CD4-positive, alpha-beta T cell (primary cell): ENCODE measurements around the gene LDLRAP1. TPM values are rescaled to one million over a fixed set of nuclear protein-coding genes. Genes with fewer than 3 reads are reported as not detected.

Experiments
- ATAC-seq: fragments of 200-7000 bp; cut with Tn5 transposase; one replicate; pipeline ENCODE4 v1.10.0; 2022; ENCODE audit warnings: mild to moderate bottlenecking; ENCODE audit not compliant: poor library complexity
- CTCF ChIA-PET: fragments of 350-600 bp; sonication (Branson Sonifier 250); formaldehyde crosslinking; loops from one replicate; lab custom pipeline; 2021; ENCODE audit warnings: antibody characterized with exemption, inconsistent platforms; lab: Charles Lee
- POLR2A ChIA-PET: fragments of 350-600 bp; sonication (Branson Sonifier 250); formaldehyde crosslinking; loops from one replicate; lab custom pipeline; 2021; ENCODE audit warnings: antibody characterized with exemption, inconsistent platforms; lab: Charles Lee
- DNase-seq, 14 experiments: peaks; one replicate each; pipeline ENCODE4 v3.0.0-alpha.2; 2013 to 2020; ENCODE audit warnings: mixed read lengths in 2 of 14
- H3K27ac ChIP-seq, 2 donors: one replicate each; pipeline versions ENCODE4 v1.5.1 to v1.7.0; 2013; ENCODE audit warnings: low read length in 2 of 2, low read depth in 1 of 2, mild to moderate bottlenecking in 1 of 2
- H3K27me3 ChIP-seq, 2 experiments: 1 replicate in 1 of 2; 2 replicates in 1 of 2; pipeline versions ENCODE4 v1.6.1 to v1.7.0; 2013; ENCODE audit warnings: low read length in 2 of 2, control low read depth in 1 of 2, mild to moderate bottlenecking in 1 of 2, moderate library complexity in 1 of 2; ENCODE audit not compliant: insufficient read depth in 2 of 2, control insufficient read depth in 1 of 2
- H3K36me3 ChIP-seq: one replicate; pipeline ENCODE4 v1.6.1; 2013; ENCODE audit warnings: low read length, control low read depth; ENCODE audit not compliant: insufficient read depth
- H3K4me1 ChIP-seq: one replicate; pipeline ENCODE4 v1.6.1; 2013; ENCODE audit warnings: low read length, control low read depth; ENCODE audit not compliant: insufficient read depth
- H3K4me3 ChIP-seq: one replicate; pipeline ENCODE4 v1.5.1; 2013; ENCODE audit warnings: mild to moderate bottlenecking, low read length, moderate library complexity
- H3K9me3 ChIP-seq, 2 experiments: 1 replicate in 1 of 2; 2 replicates in 1 of 2; pipeline versions ENCODE4 v1.6.1 to v1.7.0; 2013; ENCODE audit warnings: low read length in 2 of 2, mild to moderate bottlenecking in 2 of 2, control low read depth in 1 of 2, moderate library complexity in 1 of 2; ENCODE audit not compliant: control insufficient read depth in 1 of 2, insufficient read depth in 1 of 2
- H3K27ac Mint-ChIP-seq: one replicate; pipeline ENCODE4 v1.8.0; 2020; ENCODE audit warnings: mixed read lengths
- H3K27me3 Mint-ChIP-seq: one replicate; pipeline ENCODE4 v1.8.0; 2021; ENCODE audit warnings: mixed read lengths
- H3K36me3 Mint-ChIP-seq: one replicate; pipeline ENCODE4 v1.8.0; 2021; ENCODE audit warnings: low read depth, mixed read lengths
- H3K4me1 Mint-ChIP-seq: one replicate; pipeline ENCODE4 v1.8.0; 2021; ENCODE audit warnings: low read depth, mixed read lengths
- H3K4me3 Mint-ChIP-seq: one replicate; pipeline ENCODE4 v1.8.0; 2020; ENCODE audit warnings: mild to moderate bottlenecking, mixed read lengths
- H3K9me3 Mint-ChIP-seq: one replicate; pipeline ENCODE4 v1.8.0; 2020; ENCODE audit warnings: mixed read lengths
- CTCF ChIP-seq: fragments of 200-600 bp; IDR thresholded peaks from one replicate; pipeline ENCODE4 v1.8.0; 2022; ENCODE audit warnings: antibody characterized with exemption, mild to moderate bottlenecking
- intact Hi-C, 2 experiments: fragments of 100-400 bp; cut with DNase I in 1 of 2; cut with micrococcal nuclease in 1 of 2; formaldehyde crosslinking; loops; one replicate each; pipeline versions ENCODE4 v1.15.1 to v1.9.0; 2023 to 2025; cut with DNase I, micrococcal nuclease
- total RNA-seq, 174 experiments: library from RNA in 2 of 174; stranded (reverse) in 2 of 174; gene quantifications; one replicate each; pipeline ENCODE4 v1.2.3 and lab custom pipeline; 2021 to 2026

The LDLRAP1 gene
- total RNA-seq, 2 experiments from 2014 or later, result 70.5 to 73.5 TPM

- Histone ChIP-seq H3K36me3 (no peaks in the 10 kb centered on the region), H3K4me3 (no peak overlapping the region), H3K4me1 (no peaks in the 10 kb centered on the region), H3K27ac (no peak overlapping the region), H3K27me3 (no peaks in the 10 kb centered on the region), H3K9me3 (no peaks in the 10 kb centered on the region)
- peaks cover 8% of the 10 kb centered on the region for H3K4me1 Mint-ChIP-seq
- H3K4me3 Mint-ChIP-seq, result no peak overlapping the region
- no peaks in the 10 kb centered on the region for H3K36me3 Mint-ChIP-seq
- no peak overlapping the region for H3K27ac Mint-ChIP-seq
- ChIA-PET CTCF (interaction anchor here (0.9 kb wide), 1 partner anchor 36 kb away, joined by 6 read pairs; no protein-coding TSS in a partner anchor), POLR2A (no interaction called here)
- ATAC-seq (no peak), DNase-seq (no peak)
- intact Hi-C loops, result loop anchor here in 1 of 2 experiments (5.0 kb wide), 1 partner anchor 35 kb away; no protein-coding TSS in a partner anchor
- no peaks in the 10 kb centered on the region for H3K9me3 Mint-ChIP-seq
- TF ChIP-seq CTCF, result no peak
- H3K27me3 Mint-ChIP-seq, result no peaks in the 10 kb centered on the region
Measured at GRCh38 chr1:25537153-25537831, 6.1 kb upstream of the LDLRAP1 start.

GRCh38 chr1:25538191-25538767 is 5.1 kb upstream of the LDLRAP1 start:
- POLR2A ChIA-PET, result no interaction called here
- peaks cover 8% of the 10 kb centered on the region for H3K4me1 Mint-ChIP-seq

More at GRCh38 chr1:25538191-25538767, 5.1 kb upstream of the LDLRAP1 start:
- no peak for ATAC-seq
- Mint-ChIP-seq H3K4me3 (no peak overlapping the region), H3K9me3 (no peaks in the 10 kb centered on the region), H3K36me3 (no peaks in the 10 kb centered on the region), H3K27ac (no peak overlapping the region), H3K27me3 (no peaks in the 10 kb centered on the region)
- intact Hi-C loops, result loop anchor here in 1 of 2 experiments (5.0 kb wide), 1 partner anchor 34 kb away; no protein-coding TSS in a partner anchor
- H3K4me3 ChIP-seq, result no peak overlapping the region
- no peaks in the 10 kb centered on the region for H3K27me3 ChIP-seq
- DNase-seq, result no peak
- peaks cover 4% of the 10 kb centered on the region for H3K4me1 ChIP-seq
- H3K36me3 ChIP-seq, result no peaks in the 10 kb centered on the region
- CTCF ChIA-PET, result interaction anchor here (0.9 kb wide), 1 partner anchor 35 kb away, joined by 6 read pairs; no protein-coding TSS in a partner anchor
- no peaks in the 10 kb centered on the region for H3K9me3 ChIP-seq
- H3K27ac ChIP-seq, result no peak overlapping the region
- no peak for TF ChIP-seq CTCF
